H1 (cell line): Measurements from ENCODE around the gene PGM3. TPM values are rescaled to one million over a fixed set of nuclear protein-coding genes. Genes with fewer than 3 reads are reported as not detected.

Experiments
- polyA plus RNA-seq, 7 experiments: library from polyadenylated mRNA; depleted of rRNA in 3 of 7; stranded (reverse) in 5 of 7; unstranded in 2 of 7; fragments of >200 nt in 5 of 7; fragments of 200-250 nt in 2 of 7; gene quantifications; 1 replicate in 5 of 7; 2 replicates in 1 of 7; 4 replicates in 1 of 7; pipeline versions ENCODE4 v1.2.1 to v1.2.3, GENCODE V29; 2011 to 2013; ENCODE audit warnings: missing spikeins in 2 of 7, mixed read lengths in 2 of 7
- total RNA-seq: library from RNA; stranded (reverse); fragmentation: NEBNext Ultra II Directional; extraction: Animal tissue kit (Norgen Biotek cat#: 25700); gene quantifications from 2 replicates; pipeline ENCODE4 v1.2.1, GENCODE V29; 2021

The PGM3 gene
- total and polyA plus RNA-seq, 2 of the 8 experiments (the other 6 are each of a cell fraction or from before 2014, with no cell fraction given), result 14.5 to 60.5 TPM

Other genes with a start within 250 kb of the PGM3 start
- 16.3 and 17.8 TPM in 2 replicates for gene UBE3D, start 127.4 kb downstream of the PGM3 start, total RNA-seq
- gene UBE3D, start 127.4 kb downstream of the PGM3 start, polyA plus RNA-seq (2011; rRNA removed), result 4.7 and 5.7 TPM in 2 replicates
- gene DOP1A, start 125.6 kb downstream of the PGM3 start, total RNA-seq, result 14.7 and 15.9 TPM in 2 replicates
- 5.3 and 7.5 TPM in 2 replicates for gene DOP1A, start 125.6 kb downstream of the PGM3 start, polyA plus RNA-seq (2011; rRNA removed)
- 3.3 and 3.6 TPM in 2 replicates for gene RWDD2A, start 92 bp upstream of the PGM3 start, total RNA-seq
- 1.5 and 2.1 TPM in 2 replicates for gene RWDD2A, start 92 bp upstream of the PGM3 start, polyA plus RNA-seq (2011; rRNA removed)
- gene ME1, start 237.8 kb upstream of the PGM3 start, total RNA-seq, result 3.9 and 4.2 TPM in 2 replicates
- gene ME1, start 237.8 kb upstream of the PGM3 start, polyA plus RNA-seq (2011; rRNA removed), result 0.69 and 1.3 TPM in 2 replicates